A673 (cell line): ENCODE results near the gene PKNOX2. TPM values are rescaled to one million over a fixed set of nuclear protein-coding genes. Genes with fewer than 3 reads are reported as not detected.

ENCODE experiments used
- BruUV-seq: library from RNA; stranded (reverse); fragments of 400-500 nt; replicated peaks from 2 replicates; lab custom pipeline; 2021; lab: Mats Ljungman, UMichigan
- CTCF ChIA-PET: fragments of 300-600 bp; sonication (Branson Sonifier 250); formaldehyde crosslinking; loops from one replicate; lab custom pipeline; 2022; ENCODE audit warnings: antibody characterized with exemption; lab: Charles Lee
- POLR2A ChIA-PET: fragments of 300-600 bp; sonication (Branson Sonifier 250); formaldehyde crosslinking; loops from one replicate; lab custom pipeline; 2022; ENCODE audit warnings: antibody characterized with exemption; ENCODE audit not compliant: low non-redundant PET; lab: Charles Lee
- DNase-seq: peaks from one replicate; pipeline ENCODE4 v3.0.0-alpha.2; 2015; ENCODE audit warnings: low spot score
- H3K27ac ChIP-seq: fragments of 200-600 bp; sonication (generic); 2 replicates; pipeline ENCODE4 v1.5.1; 2016; ENCODE audit warnings: mixed run types, low read depth, mild to moderate bottlenecking, mixed read lengths, antibody characterized with exemption, low read length; ENCODE audit not compliant: poor library complexity, severe bottlenecking
- H3K27me3 ChIP-seq: fragments of 200-600 bp; sonication (generic); replicated peaks from 2 replicates; pipeline ENCODE4 v1.6.1; 2017; ENCODE audit warnings: mixed run types, low read depth, mild to moderate bottlenecking, mixed read lengths, antibody characterized with exemption, low read length; ENCODE audit not compliant: insufficient read depth, poor library complexity
- H3K36me3 ChIP-seq: fragments of 200-600 bp; sonication (generic); 2 replicates; pipeline ENCODE4 v1.6.1; 2016; ENCODE audit warnings: mixed run types, mild to moderate bottlenecking, mixed read lengths, antibody characterized with exemption, low read length; ENCODE audit not compliant: insufficient read depth, poor library complexity, severe bottlenecking
- H3K4me1 ChIP-seq: fragments of 200-600 bp; sonication (generic); 2 replicates; pipeline ENCODE4 v1.6.1; 2017; ENCODE audit warnings: mixed run types, mild to moderate bottlenecking, mixed read lengths, antibody characterized with exemption, low read length; ENCODE audit not compliant: insufficient read depth, poor library complexity, severe bottlenecking
- H3K4me3 ChIP-seq: fragments of 200-600 bp; sonication (generic); 2 replicates; pipeline ENCODE4 v1.5.1; 2016; ENCODE audit warnings: low read depth, mixed run types, mild to moderate bottlenecking, mixed read lengths, low read length; ENCODE audit not compliant: poor library complexity, severe bottlenecking
- H3K9me3 ChIP-seq: fragments of 200-600 bp; sonication (generic); 2 replicates; pipeline ENCODE4 v1.6.1; 2016; ENCODE audit warnings: mixed run types, low read depth, mild to moderate bottlenecking, mixed read lengths, antibody characterized with exemption, low read length; ENCODE audit not compliant: poor library complexity, severe bottlenecking
- CTCF ChIP-seq: fragments of 300-800, 200-600 bp; sonication (generic); conservative IDR thresholded peaks from 2 replicates; pipeline ENCODE4 v1.5.1; 2017; ENCODE audit warnings: low read depth, mild to moderate bottlenecking, antibody characterized with exemption, low read length, moderate library complexity, mixed read lengths
- EZH2 ChIP-seq: fragments of 200-600 bp; sonication (generic); IDR thresholded peaks from 2 replicates; pipeline ENCODE4 v1.6.1; 2017; ENCODE audit warnings: borderline replicate concordance, low read depth, mild to moderate bottlenecking, mixed read lengths, antibody characterized with exemption, low read length; ENCODE audit not compliant: poor library complexity, severe bottlenecking
- intact Hi-C: fragments of 100-400 bp; cut with micrococcal nuclease; formaldehyde crosslinking; loops from one replicate; pipeline ENCODE4 v1.10.0; 2022; ENCODE audit not compliant: unreplicated experiment
- total RNA-seq: library from RNA; stranded (reverse); gene quantifications from 2 replicates; pipeline ENCODE4 v1.2.3, GENCODE V29; 2021

The PKNOX2 gene
- total RNA-seq, 1 experiment from 2014 or later: 1.1 TPM

- no peak overlapping the region for H3K27ac ChIP-seq
- no TSS peak for BruUV-seq
- intact Hi-C loops: no loop called here
These were observed 103.0 kb downstream of the PKNOX2 start for GRCh38 chr11:125267548-125267947.

GRCh38 chr11:125268611-125269010 lies 104.1 kb downstream of the PKNOX2 start:
- no peaks in the 10 kb centered on the region for H3K36me3 ChIP-seq
- no TSS peak for BruUV-seq
- no peak overlapping the region for H3K27ac ChIP-seq
- TF ChIP-seq CTCF: no peak
- no peak for TF ChIP-seq EZH2
- H3K4me1 ChIP-seq: peaks cover 2% of the 10 kb centered on the region
- no peaks in the 10 kb centered on the region for H3K27me3 ChIP-seq
- no peaks in the 10 kb centered on the region for H3K9me3 ChIP-seq
- DNase-seq: no peak
- no peak overlapping the region for H3K4me3 ChIP-seq
- ChIA-PET POLR2A (interaction anchor here (0.6 kb wide), 1 partner anchor 116 kb away, joined by 3 read pairs; no protein-coding TSS in a partner anchor), CTCF (no interaction called here)
- intact Hi-C loops: no loop called here

More at GRCh38 chr11:125267548-125267947, 103.0 kb downstream of the PKNOX2 start:
- Histone ChIP-seq H3K4me1 (peaks cover 13% of the 10 kb centered on the region), H3K27me3 (no peaks in the 10 kb centered on the region), H3K9me3 (no peaks in the 10 kb centered on the region), H3K36me3 (no peaks in the 10 kb centered on the region), H3K4me3 (no peak overlapping the region)
- TF ChIP-seq EZH2: no peak
- TF ChIP-seq CTCF: no peak
- ChIA-PET CTCF (no interaction called here), POLR2A (no interaction called here)
- no peak for DNase-seq

GRCh38 chr11:125270106-125270505 lies 105.6 kb downstream of the PKNOX2 start:
- intact Hi-C loops: no loop called here
- no peaks in the 10 kb centered on the region for H3K4me1 ChIP-seq
- CTCF ChIA-PET: no interaction called here
- no peak overlapping the region for H3K27ac ChIP-seq
- H3K9me3 ChIP-seq: no peaks in the 10 kb centered on the region
- no peak overlapping the region for H3K4me3 ChIP-seq
- POLR2A ChIA-PET: no interaction called here
- BruUV-seq: no TSS peak
- H3K27me3 ChIP-seq: no peaks in the 10 kb centered on the region
- DNase-seq: no peak
- no peak for TF ChIP-seq EZH2
- TF ChIP-seq CTCF: no peak
- H3K36me3 ChIP-seq: no peaks in the 10 kb centered on the region
